LNCAP (cell line): ENCODE data around the gene CELF4.

Source experiments
- CTCF ChIP-seq: fragments of 450-650 bp; IDR thresholded peaks from 2 replicates; pipeline ENCODE4 v1.5.1; 2017; ENCODE audit warnings: mild to moderate bottlenecking

CELF4 gene

GRCh38 chr18:37222999-37223378 is 342.6 kb downstream of the CELF4 start:
- no peak for TF ChIP-seq CTCF

DNA sequence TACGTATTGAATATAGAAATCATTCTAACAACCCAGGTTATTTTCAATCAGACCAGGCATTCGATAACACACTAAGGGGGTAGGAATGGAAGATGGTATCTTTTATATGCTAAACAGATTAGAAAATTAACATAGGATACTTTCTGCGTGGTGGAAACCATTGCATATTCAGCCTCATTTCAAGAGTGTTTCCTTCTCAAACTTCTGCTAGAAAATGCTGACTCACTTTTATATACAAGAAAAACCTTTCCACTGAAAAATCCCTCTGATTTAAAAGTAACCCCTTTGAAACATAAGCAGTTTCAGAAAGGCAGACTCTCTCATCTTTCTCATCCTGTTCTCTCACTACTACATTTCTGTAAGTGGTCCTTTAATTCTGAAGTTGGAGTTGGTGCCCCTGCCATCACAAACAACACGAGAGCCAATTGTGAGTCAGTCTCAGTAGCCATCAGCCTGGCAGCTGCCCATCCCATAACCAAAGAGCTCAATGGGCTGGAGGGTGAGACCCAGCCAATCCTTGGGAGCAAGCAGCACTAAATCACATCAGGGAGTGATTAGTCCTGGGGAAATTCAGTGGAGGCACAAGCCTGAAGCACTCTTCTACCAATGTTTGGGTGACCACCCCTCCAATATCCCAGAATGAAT is 343.1 kb downstream of the CELF4 start:
- TF ChIP-seq CTCF, result no peak

DNA sequence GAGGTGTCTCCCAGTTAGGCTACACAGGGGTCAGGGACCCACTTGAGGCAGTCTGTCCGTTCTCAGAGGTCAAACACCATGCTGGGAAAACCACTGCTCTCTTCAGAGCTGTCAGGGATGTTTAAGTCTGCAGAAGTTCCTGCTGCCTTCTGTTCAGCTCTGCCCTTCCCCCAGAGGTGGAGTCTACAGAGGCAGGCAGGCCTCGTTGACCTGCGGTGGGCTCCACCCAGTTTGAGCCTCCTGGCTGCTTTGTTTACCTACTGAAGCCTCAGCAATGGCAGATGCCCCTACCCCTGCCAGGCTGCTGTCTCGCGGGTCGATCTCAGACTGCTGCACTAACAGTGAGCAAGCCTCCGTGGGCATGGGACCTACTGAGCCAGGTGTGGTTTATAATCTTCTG is 346.3 kb downstream of the CELF4 start:
- TF ChIP-seq CTCF, result no peak

DNA sequence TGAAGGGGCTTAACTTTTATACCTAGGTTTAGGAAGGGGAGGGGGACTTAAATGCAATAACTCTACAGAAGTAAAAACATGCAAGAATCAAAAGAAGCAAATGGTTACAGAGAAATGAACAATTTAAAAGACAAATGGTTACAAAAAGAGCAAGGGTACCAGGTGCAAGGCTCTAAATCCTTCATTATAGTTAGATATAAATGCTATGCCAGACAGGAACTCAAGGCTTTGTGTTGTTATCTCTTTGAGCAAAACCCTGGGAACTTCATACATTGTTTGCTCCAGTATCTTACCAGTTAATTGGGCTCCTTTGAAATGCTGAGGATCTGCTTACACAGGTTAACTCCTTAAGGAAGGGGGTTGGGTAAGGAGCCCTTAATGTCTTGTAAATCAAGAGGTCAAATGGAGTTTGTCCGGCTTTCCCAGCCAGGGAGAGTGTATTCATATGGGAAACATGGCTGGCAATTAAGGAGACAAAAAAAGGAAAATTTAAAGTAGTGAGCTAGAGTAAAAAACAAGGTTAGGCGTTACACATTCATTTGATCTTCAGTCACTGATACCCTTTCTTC is 347.5 kb downstream of the CELF4 start:
- TF ChIP-seq CTCF, result no peak

GRCh38 chr18:37210781-37211180 is 354.8 kb downstream of the CELF4 start:
- TF ChIP-seq CTCF, result no peak

DNA sequence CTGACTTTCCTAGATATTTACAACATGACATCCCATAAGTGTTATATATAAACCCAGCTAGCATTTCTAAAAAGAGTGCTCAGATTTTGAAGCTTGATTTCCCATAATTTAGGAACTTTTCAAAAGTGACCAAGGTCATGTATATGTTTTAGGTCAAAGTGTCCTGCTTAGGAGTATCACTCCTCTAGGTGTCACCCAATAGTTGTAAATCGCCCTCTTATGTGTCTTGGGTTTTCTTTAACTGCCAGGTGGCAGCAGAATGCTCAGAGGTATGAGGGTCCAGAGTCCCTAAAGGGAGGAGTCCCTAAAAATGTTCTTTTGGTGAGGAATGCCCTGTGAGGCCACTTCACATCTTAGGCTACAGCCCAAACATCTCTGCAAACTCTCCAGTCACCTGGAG is 358.3 kb downstream of the CELF4 start:
- no peak for TF ChIP-seq CTCF

- no peak for TF ChIP-seq CTCF
Observed at GRCh38 chr18:37199741-37200140, 365.9 kb downstream of the CELF4 start.
